H1 (cell line): Measurements from ENCODE around the gene DPM2.

Experiments
- CTCF ChIP-seq, 3 experiments: IDR thresholded peaks; 1 replicate in 2 of 3; 2 replicates in 1 of 3; pipeline versions ENCODE4 v1.5.1 to v1.6.1; 2011; ENCODE audit warnings: low read length in 3 of 3, mild to moderate bottlenecking in 3 of 3, inconsistent platforms in 2 of 3, low read depth in 1 of 3, moderate library complexity in 1 of 3; ENCODE audit not compliant: insufficient read depth in 1 of 3; ENCODE audit errors: control extremely low read depth in 1 of 3
- MAFK ChIP-seq: IDR thresholded peaks from 2 replicates; pipeline ENCODE4 v1.6.1; 2012; ENCODE audit warnings: low read depth, mild to moderate bottlenecking, improper control_type of control experiment, low read length
- MAX ChIP-seq: IDR thresholded peaks from 2 replicates; pipeline ENCODE4 v1.6.1; 2012; ENCODE audit warnings: inconsistent platforms
- POLR2A ChIP-seq, 2 experiments: IDR thresholded peaks; 1 replicate in 1 of 2; 2 replicates in 1 of 2; pipeline ENCODE4 v1.6.1; 2011; ENCODE audit warnings: low read depth in 2 of 2, low read length in 2 of 2, mild to moderate bottlenecking in 2 of 2; ENCODE audit errors: control extremely low read depth in 1 of 2

GRCh38 chr9:127917603-127918002 lies 20.1 kb downstream of the DPM2 start:
- TF ChIP-seq MAFK (no peak), POLR2A (IDR thresholded peaks at IDR 0.05; ENCODE audit: control extremely low read depth in 1 of 2, low read depth in 2 of 2, low read length in 2 of 2) (no peak), MAX (no peak), CTCF (IDR thresholded peaks at IDR 0.05; ENCODE audit: control extremely low read depth in 1 of 3, insufficient read depth in 1 of 3, low read depth in 1 of 3, low read length in 3 of 3) (no peak)
